NCI-H748 treated with DMSO at 0.1 percent for 48 hours (cell line): ENCODE measurements around the gene BACH2.

Experiments used
- DNase-seq: peaks from one replicate; lab custom pipeline; 2025; lab: John Stamatoyannopoulos, UW

BACH2 gene

GRCh38 chr6:90028066-90028778, 268.4 kb downstream of the BACH2 start:
- no peak for DNase-seq

GRCh38 chr6:90026216-90026615, 270.4 kb downstream of the BACH2 start:
- DNase-seq = no peak

GRCh38 chr6:90025523-90026061, 271.1 kb downstream of the BACH2 start:
- DNase-seq = no peak

- DNase-seq = no peak
These were observed 272.0 kb downstream of the BACH2 start for GRCh38 chr6:90024633-90025032.

GRCh38 chr6:90021711-90022110, 274.9 kb downstream of the BACH2 start:
- DNase-seq = no peak

- DNase-seq = no peak
These were observed 275.9 kb downstream of the BACH2 start for GRCh38 chr6:90020746-90021145.

GRCh38 chr6:90019216-90019615, 277.4 kb downstream of the BACH2 start:
- DNase-seq = no peak

- DNase-seq = no peak
These were observed 280.8 kb downstream of the BACH2 start for GRCh38 chr6:90015883-90016282.

GRCh38 chr6:90008908-90009501, 287.6 kb downstream of the BACH2 start:
- no peak for DNase-seq

GRCh38 chr6:90008189-90008907, 288.3 kb downstream of the BACH2 start:
- no peak for DNase-seq

- peak; percentile 5 for DNase-seq
These were observed 291.4 kb downstream of the BACH2 start for GRCh38 chr6:90005048-90005827.

GRCh38 chr6:90004511-90004910, 292.1 kb downstream of the BACH2 start:
- no peak for DNase-seq

GRCh38 chr6:90003941-90004340, 292.7 kb downstream of the BACH2 start:
- no peak for DNase-seq

GRCh38 chr6:90003069-90003795, 293.4 kb downstream of the BACH2 start:
- DNase-seq = no peak

GRCh38 chr6:90000864-90001731, 295.5 kb downstream of the BACH2 start:
- no peak for DNase-seq

GRCh38 chr6:89999945-90000825, 296.5 kb downstream of the BACH2 start:
- no peak for DNase-seq

GRCh38 chr6:89999154-89999553, 297.5 kb downstream of the BACH2 start:
- DNase-seq = peak; percentile 95

- DNase-seq = no peak
These were observed 298.9 kb downstream of the BACH2 start for GRCh38 chr6:89997456-89998445.
